ENCODE measurements around the gene KLHL29.

KLHL29 gene

GRCh38 chr2:23452853-23453420 lies 68.0 kb downstream of the KLHL29 start:
- DNase-seq, result no peak

- DNase-seq, result no peak
Measured at GRCh38 chr2:23453432-23453831, 68.5 kb downstream of the KLHL29 start.

DNA sequence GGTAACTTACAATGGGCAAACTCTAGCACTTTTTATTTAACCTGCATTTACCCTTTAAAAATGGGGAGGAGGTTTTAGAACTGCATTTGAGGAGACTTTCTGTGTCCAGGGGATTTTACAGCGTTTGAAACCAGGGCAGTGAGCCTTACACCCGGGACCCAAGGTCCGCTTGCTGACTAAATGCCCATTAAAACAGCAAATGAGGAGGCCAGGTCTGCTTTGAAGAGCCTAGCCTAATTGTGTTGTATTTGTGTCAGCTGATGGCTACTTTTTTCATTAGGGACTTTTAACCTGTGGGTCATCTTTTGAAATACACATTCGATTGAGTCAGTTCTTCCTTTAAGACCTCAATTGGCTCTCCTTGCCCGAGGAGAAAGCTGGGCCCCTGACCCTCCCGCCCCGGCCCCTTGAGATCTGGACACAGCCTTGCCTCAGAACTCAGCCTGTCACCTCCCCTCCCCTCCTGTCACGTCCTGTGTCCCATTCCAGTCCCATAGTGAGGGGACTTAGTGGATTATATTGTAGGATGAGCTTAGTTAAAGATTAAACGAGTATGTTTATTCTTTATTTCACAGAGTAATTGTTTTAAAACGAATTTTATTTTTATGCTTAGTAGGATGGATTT lies 69.0 kb downstream of the KLHL29 start:
- DNase-seq, result no peak

- no peak for DNase-seq
Measured at GRCh38 chr2:23454501-23455120, 69.6 kb downstream of the KLHL29 start.

- no peak for DNase-seq
Measured at GRCh38 chr2:23456396-23456795, 71.4 kb downstream of the KLHL29 start.

DNA sequence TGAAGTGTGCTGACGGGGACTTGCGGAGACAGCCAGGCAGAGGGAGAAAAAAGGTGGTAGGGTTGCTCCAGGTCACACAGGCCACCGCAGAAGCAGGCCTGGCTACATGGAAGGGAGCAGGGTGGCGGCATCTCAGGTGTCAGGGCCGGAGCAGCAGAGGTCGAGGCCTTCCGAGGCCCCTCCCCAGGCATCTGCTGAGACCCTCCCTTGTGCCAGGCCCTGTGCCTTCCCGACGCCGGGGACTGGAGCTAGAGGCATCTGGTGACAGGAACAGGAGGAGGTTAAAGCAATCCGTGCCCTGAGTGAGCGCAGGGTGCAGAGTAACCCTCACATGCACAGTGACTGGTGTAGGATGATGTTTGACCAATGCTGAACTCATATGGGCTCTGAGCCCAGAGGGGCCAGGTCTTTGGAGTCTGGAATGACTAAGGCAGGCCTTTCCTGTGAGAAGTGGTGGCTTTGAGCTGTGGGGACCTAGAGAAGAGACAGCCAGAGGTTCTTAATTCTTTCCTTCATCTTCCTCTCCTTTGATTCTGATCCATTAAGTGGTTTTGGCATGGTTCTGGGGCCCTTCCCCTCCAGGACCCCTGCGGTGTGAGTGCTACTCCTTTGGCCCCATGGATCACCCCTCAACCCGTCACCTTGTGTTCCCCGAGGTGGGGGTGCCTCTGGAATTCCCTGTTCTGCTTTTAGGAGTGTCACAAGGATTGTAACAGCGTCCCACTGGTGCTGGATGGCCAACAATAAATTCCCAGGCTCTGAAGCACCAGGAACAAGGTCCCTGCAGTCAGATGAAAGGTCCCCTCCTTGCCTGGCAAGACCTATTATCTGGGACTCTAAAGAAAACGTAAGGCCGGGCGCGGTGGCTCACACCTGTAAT lies 72.1 kb downstream of the KLHL29 start:
- DNase-seq, result no peak

- DNase-seq, result no peak
Measured at GRCh38 chr2:23457990-23458682, 73.2 kb downstream of the KLHL29 start.

DNA sequence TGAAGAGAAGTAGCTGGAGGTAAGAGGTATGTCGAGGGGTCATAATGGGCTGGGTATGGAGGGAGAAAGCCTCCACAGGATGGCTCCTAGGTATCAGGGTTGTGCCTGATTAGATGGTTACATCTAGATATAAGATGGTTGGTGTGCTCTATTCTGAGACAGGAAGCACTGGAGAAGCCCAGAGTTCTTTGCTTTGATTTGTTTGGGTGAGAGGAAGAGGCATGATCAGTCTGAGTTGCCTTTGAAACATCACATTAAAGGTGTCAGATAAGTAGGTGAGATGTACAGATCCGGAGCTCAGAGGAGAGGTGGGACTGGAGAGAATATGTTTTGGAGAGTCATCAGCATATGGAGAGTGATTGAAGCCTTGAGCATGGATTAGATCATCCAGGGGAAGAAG lies 74.1 kb downstream of the KLHL29 start:
- no peak for DNase-seq

- no peak for DNase-seq
Measured at GRCh38 chr2:23460228-23460627, 75.2 kb downstream of the KLHL29 start.

- no peak for DNase-seq
Measured at GRCh38 chr2:23460993-23461392, 76.0 kb downstream of the KLHL29 start.

- DNase-seq, result no peak
Measured at GRCh38 chr2:23464156-23464555, 79.2 kb downstream of the KLHL29 start.

DNA sequence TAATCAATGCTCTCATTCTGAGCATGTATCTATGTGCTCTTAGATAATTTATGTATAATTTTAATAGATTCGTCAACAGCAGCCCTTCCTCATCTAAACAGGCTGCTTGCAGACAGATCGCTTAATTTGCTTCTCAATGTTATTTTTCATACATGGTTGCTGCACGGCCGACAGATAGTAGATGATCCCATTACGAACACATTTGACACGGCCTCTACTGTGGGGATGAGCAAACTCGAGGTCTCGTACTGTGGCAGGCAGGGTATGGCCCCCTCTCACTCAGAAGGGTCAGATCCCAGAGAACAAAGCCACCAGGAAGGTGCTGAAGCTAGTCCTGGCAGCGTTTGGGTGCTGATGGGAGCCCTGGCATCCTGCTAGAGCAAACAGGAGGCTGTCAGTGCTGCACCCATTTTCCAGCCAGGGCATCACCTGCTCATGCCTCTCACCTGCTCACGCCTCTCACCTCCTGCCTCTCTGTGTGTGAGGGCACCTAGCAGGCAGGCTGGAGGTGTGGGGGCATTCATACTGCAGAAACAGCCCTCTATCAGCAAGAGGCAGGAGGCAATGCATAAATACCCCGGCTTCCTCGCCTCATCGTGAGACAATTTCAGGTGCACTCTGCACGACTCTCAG lies 80.0 kb downstream of the KLHL29 start:
- DNase-seq, result no peak

- no peak for DNase-seq
Measured at GRCh38 chr2:23465936-23466335, 81.0 kb downstream of the KLHL29 start.

DNA sequence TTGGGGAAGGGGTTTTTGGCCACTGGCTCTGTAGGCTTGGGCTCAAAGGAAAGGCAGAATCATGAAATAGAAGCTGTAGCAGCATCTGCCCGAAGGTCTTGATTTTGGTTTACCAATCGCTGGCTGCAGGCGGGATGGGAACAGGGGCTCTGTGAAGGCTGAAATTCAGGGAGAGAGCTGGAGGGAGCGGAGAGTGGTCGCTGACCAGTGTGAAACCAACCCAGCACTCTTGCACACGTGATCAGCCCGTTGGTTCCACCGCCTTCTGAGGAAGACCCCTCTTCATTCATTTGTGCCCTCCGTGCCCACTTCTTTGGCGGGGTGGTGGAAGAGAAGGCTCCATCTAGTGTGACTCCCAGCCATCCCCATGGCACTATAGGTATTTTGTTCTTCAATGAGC lies 82.6 kb downstream of the KLHL29 start:
- no peak for DNase-seq

- no peak for DNase-seq
Measured at GRCh38 chr2:23468474-23469141, 83.6 kb downstream of the KLHL29 start.

DNA sequence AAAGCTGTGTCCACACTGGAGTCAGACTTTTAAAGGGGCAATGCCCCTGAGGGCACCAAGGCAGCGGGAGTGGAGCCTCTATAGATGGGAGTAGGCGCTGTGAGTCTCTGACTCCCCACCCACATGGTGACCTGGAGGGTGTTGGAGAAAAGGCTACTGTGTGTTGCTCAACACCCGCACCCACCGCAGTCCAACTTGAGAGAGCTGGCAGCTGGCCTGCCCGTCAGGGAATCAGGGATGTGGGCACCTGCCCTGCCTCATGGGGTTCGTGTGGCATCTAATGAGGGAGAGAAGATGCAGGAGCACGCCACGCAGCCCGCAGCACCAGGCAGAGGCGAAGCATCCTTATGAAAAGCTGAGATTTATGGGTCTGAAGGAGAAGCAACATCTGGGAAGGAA lies 84.2 kb downstream of the KLHL29 start:
- DNase-seq, result no peak

GRCh38 chr2:23475036-23475435 lies 90.1 kb downstream of the KLHL29 start:
- DNase-seq, result no peak

DNA sequence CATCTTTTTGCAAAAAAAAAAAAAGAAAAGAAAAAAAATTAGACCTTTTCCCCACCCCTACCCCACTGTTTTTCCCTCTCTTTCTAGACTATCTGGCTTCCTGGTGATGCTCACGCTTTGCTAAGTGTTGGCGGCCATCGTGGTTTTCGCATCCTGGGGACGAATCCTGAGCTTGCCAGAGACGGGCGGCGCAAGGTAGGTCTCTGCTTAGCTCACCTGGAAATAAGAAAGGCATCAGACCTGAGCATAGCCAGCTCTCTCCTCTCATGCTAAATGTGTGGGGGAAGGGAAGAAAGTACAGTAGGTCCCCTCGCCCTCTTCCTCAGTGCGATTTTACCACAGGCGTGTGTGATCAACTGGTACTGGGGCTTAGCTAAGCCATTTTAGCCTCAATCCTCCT lies 90.5 kb downstream of the KLHL29 start:
- DNase-seq, result no peak

DNA sequence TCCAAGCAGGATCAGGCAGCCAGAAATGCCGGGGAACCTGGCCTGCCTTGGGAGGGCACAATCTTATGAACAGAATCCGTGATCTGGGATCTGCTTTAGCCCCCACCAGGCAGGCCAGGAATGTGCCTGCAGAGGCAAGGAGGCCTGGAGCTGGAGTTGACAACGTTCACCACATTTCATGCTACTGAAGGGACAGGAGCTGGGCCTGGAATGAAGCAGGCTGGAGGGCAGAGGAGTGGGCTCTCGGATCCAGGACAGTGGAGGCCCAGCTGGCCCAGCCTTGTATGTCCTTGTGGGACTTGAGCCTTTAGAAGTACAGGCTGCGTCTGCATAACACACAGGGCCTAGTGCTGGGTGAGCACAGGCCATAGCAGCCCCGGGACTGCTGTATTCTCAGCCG lies 91.8 kb downstream of the KLHL29 start:
- DNase-seq, result no peak

DNA sequence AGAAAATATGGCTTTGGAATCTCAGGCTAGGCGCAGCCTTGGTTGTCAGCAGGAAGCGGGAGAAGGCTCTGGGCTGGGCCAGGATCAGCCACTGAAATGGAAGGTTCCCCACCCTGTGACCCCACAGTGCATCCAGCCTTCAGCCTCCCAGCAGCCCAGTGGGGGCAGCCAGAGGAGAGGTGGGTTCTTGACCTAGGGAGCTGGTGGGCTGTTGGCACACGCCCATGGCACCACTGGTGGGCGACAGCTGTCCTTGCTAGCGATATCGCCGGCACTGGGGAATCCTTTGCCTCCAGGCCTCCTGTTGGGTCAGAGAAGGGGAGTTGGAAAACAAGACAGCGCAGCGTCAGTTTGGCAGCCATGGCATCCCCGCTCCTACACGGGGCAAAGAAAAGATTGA lies 92.4 kb downstream of the KLHL29 start:
- no peak for DNase-seq

- no peak for DNase-seq
Measured at GRCh38 chr2:23478087-23478932, 93.3 kb downstream of the KLHL29 start.

All from activated CD4-positive, alpha-beta T cell treated with anti-CD3 and anti-CD28 coated beads for 1 hour (primary cell).